CD4-positive, alpha-beta T cell (primary cell): ENCODE results near the gene SYNE1. TPM values are rescaled to one million over a fixed set of nuclear protein-coding genes. Genes with fewer than 3 reads are reported as not detected.

Source experiments
- ATAC-seq: fragments of 200-7000 bp; cut with Tn5 transposase; one replicate; pipeline ENCODE4 v1.10.0; 2022; ENCODE audit warnings: mild to moderate bottlenecking; ENCODE audit not compliant: poor library complexity
- CTCF ChIA-PET: fragments of 350-600 bp; sonication (Branson Sonifier 250); formaldehyde crosslinking; loops from one replicate; lab custom pipeline; 2021; ENCODE audit warnings: antibody characterized with exemption, inconsistent platforms; lab: Charles Lee
- POLR2A ChIA-PET: fragments of 350-600 bp; sonication (Branson Sonifier 250); formaldehyde crosslinking; loops from one replicate; lab custom pipeline; 2021; ENCODE audit warnings: antibody characterized with exemption, inconsistent platforms; lab: Charles Lee
- DNase-seq, 14 experiments: peaks; one replicate each; pipeline ENCODE4 v3.0.0-alpha.2; 2013 to 2020; ENCODE audit warnings: mixed read lengths in 2 of 14
- H3K27ac ChIP-seq, 2 donors: one replicate each; pipeline versions ENCODE4 v1.5.1 to v1.7.0; 2013; ENCODE audit warnings: low read length in 2 of 2, low read depth in 1 of 2, mild to moderate bottlenecking in 1 of 2
- H3K27me3 ChIP-seq, 2 experiments: 1 replicate in 1 of 2; 2 replicates in 1 of 2; pipeline versions ENCODE4 v1.6.1 to v1.7.0; 2013; ENCODE audit warnings: low read length in 2 of 2, control low read depth in 1 of 2, mild to moderate bottlenecking in 1 of 2, moderate library complexity in 1 of 2; ENCODE audit not compliant: insufficient read depth in 2 of 2, control insufficient read depth in 1 of 2
- H3K36me3 ChIP-seq: one replicate; pipeline ENCODE4 v1.6.1; 2013; ENCODE audit warnings: low read length, control low read depth; ENCODE audit not compliant: insufficient read depth
- H3K4me1 ChIP-seq: one replicate; pipeline ENCODE4 v1.6.1; 2013; ENCODE audit warnings: low read length, control low read depth; ENCODE audit not compliant: insufficient read depth
- H3K4me3 ChIP-seq: one replicate; pipeline ENCODE4 v1.5.1; 2013; ENCODE audit warnings: mild to moderate bottlenecking, low read length, moderate library complexity
- H3K9me3 ChIP-seq, 2 experiments: 1 replicate in 1 of 2; 2 replicates in 1 of 2; pipeline versions ENCODE4 v1.6.1 to v1.7.0; 2013; ENCODE audit warnings: low read length in 2 of 2, mild to moderate bottlenecking in 2 of 2, control low read depth in 1 of 2, moderate library complexity in 1 of 2; ENCODE audit not compliant: control insufficient read depth in 1 of 2, insufficient read depth in 1 of 2
- H3K27ac Mint-ChIP-seq: one replicate; pipeline ENCODE4 v1.8.0; 2020; ENCODE audit warnings: mixed read lengths
- H3K27me3 Mint-ChIP-seq: one replicate; pipeline ENCODE4 v1.8.0; 2021; ENCODE audit warnings: mixed read lengths
- H3K36me3 Mint-ChIP-seq: one replicate; pipeline ENCODE4 v1.8.0; 2021; ENCODE audit warnings: low read depth, mixed read lengths
- H3K4me1 Mint-ChIP-seq: one replicate; pipeline ENCODE4 v1.8.0; 2021; ENCODE audit warnings: low read depth, mixed read lengths
- H3K4me3 Mint-ChIP-seq: one replicate; pipeline ENCODE4 v1.8.0; 2020; ENCODE audit warnings: mild to moderate bottlenecking, mixed read lengths
- H3K9me3 Mint-ChIP-seq: one replicate; pipeline ENCODE4 v1.8.0; 2020; ENCODE audit warnings: mixed read lengths
- intact Hi-C, 2 experiments: fragments of 100-400 bp; cut with DNase I in 1 of 2; cut with micrococcal nuclease in 1 of 2; formaldehyde crosslinking; loops; one replicate each; pipeline versions ENCODE4 v1.15.1 to v1.9.0; 2023 to 2025; cut with DNase I, micrococcal nuclease
- total RNA-seq, 174 experiments: library from RNA in 2 of 174; stranded (reverse) in 2 of 174; gene quantifications; one replicate each; pipeline ENCODE4 v1.2.3 and lab custom pipeline; 2021 to 2026
- TF ChIP-seq, protein P1 (sequence below): fragments of 200-600 bp; IDR thresholded peaks from one replicate; pipeline ENCODE4 v1.8.0; 2022; ENCODE audit warnings: antibody characterized with exemption, mild to moderate bottlenecking

The SYNE1 gene
- total RNA-seq, 2 experiments from 2014 or later, result 94.9 to 108 TPM

DNA sequence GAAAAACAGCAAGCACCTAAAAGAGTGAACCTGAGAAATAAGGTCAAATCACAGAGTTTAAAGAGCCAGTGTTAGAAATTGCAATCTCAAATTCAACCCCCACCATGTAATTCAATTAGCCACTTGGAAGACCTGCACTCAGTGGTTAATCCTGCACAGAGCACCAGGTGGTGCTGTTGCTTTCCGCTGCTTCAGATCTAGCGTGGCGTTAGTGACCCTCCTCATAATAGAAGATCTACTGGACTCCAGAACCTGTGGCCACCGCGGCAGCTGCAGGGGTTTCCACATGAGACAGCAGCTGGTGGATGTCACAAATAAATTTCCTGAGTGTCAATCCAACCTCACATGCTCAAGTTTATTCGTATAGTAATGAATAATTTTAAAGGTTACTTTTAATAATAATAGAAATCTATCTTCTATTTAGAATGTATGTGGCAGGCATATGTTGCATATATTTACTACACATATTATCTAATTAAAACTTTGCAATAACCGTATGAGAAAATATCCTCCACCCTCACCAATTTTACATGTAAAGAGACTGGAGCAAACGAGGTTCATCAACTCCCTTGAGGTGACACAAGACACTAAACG is 84.4 kb downstream of the SYNE1 start:
- H3K4me1 Mint-ChIP-seq, result no peaks in the 10 kb centered on the region
- H3K4me3 Mint-ChIP-seq, result no peak overlapping the region
- H3K36me3 Mint-ChIP-seq, result no peaks in the 10 kb centered on the region
- ATAC-seq (no peak), DNase-seq (peak in 5 of 14 experiments; percentile 11 to 50 (median 43))
- no peak overlapping the region for H3K27ac Mint-ChIP-seq
- Histone ChIP-seq H3K9me3 (peaks cover 0 to 9% of the 10 kb centered on the region in 2 experiments), H3K4me1 (no peaks in the 10 kb centered on the region), H3K36me3 (no peaks in the 10 kb centered on the region), H3K4me3 (no peak overlapping the region), H3K27ac (no peak overlapping the region), H3K27me3 (peaks cover 0 to 3% of the 10 kb centered on the region in 2 experiments)
- ChIA-PET CTCF (no interaction called here), POLR2A (no interaction called here)
- H3K27me3 Mint-ChIP-seq, result peaks cover 16% of the 10 kb centered on the region
- TF ChIP-seq, protein P1, sequence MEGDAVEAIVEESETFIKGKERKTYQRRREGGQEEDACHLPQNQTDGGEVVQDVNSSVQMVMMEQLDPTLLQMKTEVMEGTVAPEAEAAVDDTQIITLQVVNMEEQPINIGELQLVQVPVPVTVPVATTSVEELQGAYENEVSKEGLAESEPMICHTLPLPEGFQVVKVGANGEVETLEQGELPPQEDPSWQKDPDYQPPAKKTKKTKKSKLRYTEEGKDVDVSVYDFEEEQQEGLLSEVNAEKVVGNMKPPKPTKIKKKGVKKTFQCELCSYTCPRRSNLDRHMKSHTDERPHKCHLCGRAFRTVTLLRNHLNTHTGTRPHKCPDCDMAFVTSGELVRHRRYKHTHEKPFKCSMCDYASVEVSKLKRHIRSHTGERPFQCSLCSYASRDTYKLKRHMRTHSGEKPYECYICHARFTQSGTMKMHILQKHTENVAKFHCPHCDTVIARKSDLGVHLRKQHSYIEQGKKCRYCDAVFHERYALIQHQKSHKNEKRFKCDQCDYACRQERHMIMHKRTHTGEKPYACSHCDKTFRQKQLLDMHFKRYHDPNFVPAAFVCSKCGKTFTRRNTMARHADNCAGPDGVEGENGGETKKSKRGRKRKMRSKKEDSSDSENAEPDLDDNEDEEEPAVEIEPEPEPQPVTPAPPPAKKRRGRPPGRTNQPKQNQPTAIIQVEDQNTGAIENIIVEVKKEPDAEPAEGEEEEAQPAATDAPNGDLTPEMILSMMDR, result no peak
- H3K9me3 Mint-ChIP-seq, result peaks cover 6% of the 10 kb centered on the region
- intact Hi-C loops, result no loop called here

DNA sequence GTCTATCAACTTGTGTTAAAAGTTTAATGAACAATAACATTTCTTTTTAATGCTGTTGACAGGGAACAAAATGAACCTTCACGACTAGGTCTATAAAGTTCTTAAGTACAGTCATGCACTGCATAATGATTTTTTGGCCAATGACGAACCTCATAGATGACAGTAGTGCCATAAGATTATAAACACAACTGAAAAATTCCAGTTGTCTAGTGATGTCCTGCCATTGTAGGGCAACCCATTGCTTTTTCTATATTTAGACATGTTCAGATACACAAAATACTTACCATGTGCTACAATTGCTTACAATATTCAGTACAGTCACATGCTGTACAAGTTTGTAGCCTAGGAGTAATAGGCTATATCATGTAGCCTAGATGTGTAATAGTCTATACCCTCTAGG is 93.6 kb downstream of the SYNE1 start:
- Mint-ChIP-seq H3K4me3 (no peak overlapping the region), H3K36me3 (no peaks in the 10 kb centered on the region), H3K27me3 (no peaks in the 10 kb centered on the region), H3K27ac (no peak overlapping the region), H3K9me3 (no peaks in the 10 kb centered on the region), H3K4me1 (no peaks in the 10 kb centered on the region)
- no peak overlapping the region for H3K27ac ChIP-seq
- TF ChIP-seq, protein P1, result no peak
- POLR2A ChIA-PET, result no interaction called here
- no peaks in the 10 kb centered on the region for H3K9me3 ChIP-seq
- no peak for DNase-seq
- intact Hi-C loops, result no loop called here
- H3K36me3 ChIP-seq, result no peaks in the 10 kb centered on the region
- CTCF ChIA-PET, result no interaction called here
- no peaks in the 10 kb centered on the region for H3K27me3 ChIP-seq
- ATAC-seq, result no peak
- no peak overlapping the region for H3K4me3 ChIP-seq
- no peaks in the 10 kb centered on the region for H3K4me1 ChIP-seq

DNA sequence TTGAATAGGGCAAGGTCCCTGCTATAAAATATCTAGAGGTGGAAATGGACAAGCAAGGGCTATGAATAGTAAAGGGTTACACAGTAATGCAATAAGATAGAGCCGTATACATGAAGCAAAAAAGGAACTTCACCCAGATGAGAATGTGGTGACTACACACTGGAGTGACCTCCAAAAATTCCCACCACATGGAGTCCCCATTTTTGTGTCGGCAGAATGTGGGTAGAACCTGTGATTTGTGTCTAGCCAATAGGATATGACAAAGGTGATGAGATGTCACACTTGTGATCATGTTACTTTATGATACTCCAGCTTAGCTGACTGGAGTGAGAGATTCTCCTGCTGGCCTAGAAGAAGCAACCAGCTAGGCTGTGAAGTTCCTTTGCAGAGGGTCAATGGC is 96.8 kb downstream of the SYNE1 start:
- DNase-seq (no peak), ATAC-seq (no peak)
- H3K27me3 Mint-ChIP-seq, result peaks cover 4% of the 10 kb centered on the region
- H3K27me3 ChIP-seq, result no peaks in the 10 kb centered on the region
- no peak overlapping the region for H3K27ac Mint-ChIP-seq
- no peaks in the 10 kb centered on the region for H3K9me3 Mint-ChIP-seq
- H3K36me3 Mint-ChIP-seq, result no peaks in the 10 kb centered on the region
- no peaks in the 10 kb centered on the region for H3K36me3 ChIP-seq
- TF ChIP-seq, protein P1, result no peak
- no peak overlapping the region for H3K4me3 Mint-ChIP-seq
- H3K9me3 ChIP-seq, result no peaks in the 10 kb centered on the region
- intact Hi-C loops, result no loop called here
- no peaks in the 10 kb centered on the region for H3K4me1 ChIP-seq
- POLR2A ChIA-PET, result no interaction called here
- H3K27ac ChIP-seq, result no peak overlapping the region
- H3K4me1 Mint-ChIP-seq, result no peaks in the 10 kb centered on the region
- CTCF ChIA-PET, result no interaction called here
- no peak overlapping the region for H3K4me3 ChIP-seq
